Brain microvascular endothelial cell (primary cell): ENCODE measurements around the gene ELF5.

Source experiments
- DNase-seq: peaks from one replicate; pipeline ENCODE4 v3.0.0-alpha.2; 2020
- H3K27ac ChIP-seq: fragments of 250-450 bp; sonication (Bioruptor Pico); 2 replicates; pipeline ENCODE4 v1.5.1; 2020; ENCODE audit warnings: mild to moderate bottlenecking, moderate library complexity
- H3K27me3 ChIP-seq: fragments of 250-450 bp; sonication (Bioruptor Pico); replicated peaks from 2 replicates; pipeline ENCODE4 v1.5.1; 2020; ENCODE audit warnings: mild to moderate bottlenecking
- H3K36me3 ChIP-seq: fragments of 250-450 bp; sonication (Bioruptor Pico); replicated peaks from 2 replicates; pipeline ENCODE4 v1.5.1; 2020; ENCODE audit warnings: mild to moderate bottlenecking
- H3K4me3 ChIP-seq: 2 replicates; pipeline ENCODE4 v1.5.1; 2011; ENCODE audit warnings: low read depth, mild to moderate bottlenecking, control low read depth, low read length, moderate library complexity
- CTCF ChIP-seq: IDR thresholded peaks from 2 replicates; pipeline ENCODE4 v1.5.1; 2011; ENCODE audit warnings: low read depth, mild to moderate bottlenecking, moderate library complexity, low read length, control low read depth, inconsistent platforms; ENCODE audit errors: missing control alignments
- in situ Hi-C: cut with HindIII; loops from 2 replicates; pipeline ENCODE4 v1.10.0; 2017; ENCODE audit warnings: low sequenced_read_pairs, low pct_ligation_motif_present

The ELF5 gene

GRCh38 chr11:34519595-34520235 lies 6.1 kb upstream of the ELF5 start:
- TF ChIP-seq CTCF, result no peak
- no peak overlapping the region for H3K27ac ChIP-seq
- no peaks in the 10 kb centered on the region for H3K27me3 ChIP-seq
- H3K4me3 ChIP-seq, result no peak overlapping the region
- in situ Hi-C loops, result no loop called here
- H3K36me3 ChIP-seq, result no peaks in the 10 kb centered on the region
- no peak for DNase-seq

DNA sequence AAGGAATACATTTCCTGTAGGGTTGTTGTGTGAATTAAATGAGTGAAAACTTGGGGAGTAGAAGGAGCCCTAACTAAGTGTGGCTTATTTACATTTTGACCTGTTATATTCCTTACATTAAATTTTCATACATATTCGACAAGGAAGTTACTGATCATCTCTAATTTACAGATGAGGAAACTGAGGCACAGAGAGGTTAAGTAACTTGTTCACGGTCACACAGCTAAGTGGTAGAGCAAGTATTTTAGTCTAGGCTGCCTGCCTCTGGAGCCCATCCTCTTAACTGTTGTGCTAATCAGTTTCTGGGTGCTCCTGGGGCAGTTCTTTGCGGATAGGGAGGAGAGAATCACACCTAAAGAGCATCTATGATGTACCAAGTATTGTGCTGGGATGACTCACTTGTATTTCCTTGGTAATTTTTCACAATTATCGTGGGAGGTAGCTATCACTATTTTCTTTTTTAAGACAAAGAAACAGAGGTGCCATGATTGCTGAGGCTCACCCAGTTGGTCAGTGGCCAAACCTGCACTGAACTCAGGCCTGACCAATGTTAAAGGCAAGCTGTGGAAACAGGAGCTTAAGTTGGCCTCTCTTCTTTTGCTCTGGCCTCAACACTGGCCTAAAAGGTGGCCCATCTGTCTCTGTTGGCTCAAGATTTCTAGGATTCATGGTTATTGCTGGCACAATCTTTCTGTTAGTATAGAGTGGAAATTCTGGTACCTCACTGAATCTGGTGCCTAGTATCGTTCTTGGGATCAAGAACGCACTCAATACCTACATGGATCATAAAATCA lies 2.9 kb upstream of the ELF5 start:
- no peak for DNase-seq
- no peak for TF ChIP-seq CTCF

DNA sequence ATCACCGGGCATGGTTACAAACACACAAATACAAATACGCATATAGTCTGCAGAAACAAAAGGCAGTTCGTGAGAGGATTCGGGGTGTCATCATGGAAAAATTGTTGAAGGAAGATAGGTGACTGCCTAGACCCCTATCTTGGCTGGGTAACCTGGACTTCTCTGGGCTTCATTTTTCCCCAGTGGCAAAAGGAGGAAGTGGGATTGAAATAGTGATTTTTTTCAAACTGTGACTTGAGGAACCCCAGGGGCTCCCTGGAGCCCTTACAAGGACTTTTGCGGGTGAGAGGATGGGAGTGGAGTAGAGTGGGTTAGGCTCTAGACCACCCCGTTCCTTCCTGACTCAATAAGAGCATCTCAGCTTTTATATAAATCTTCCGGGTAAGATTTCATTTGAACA lies 1.0 kb upstream of the ELF5 start:
- DNase-seq, result no peak
- no peak overlapping the region for H3K4me3 ChIP-seq
- no peak overlapping the region for H3K27ac ChIP-seq
- in situ Hi-C loops, result no loop called here
- no peaks in the 10 kb centered on the region for H3K36me3 ChIP-seq
- no peaks in the 10 kb centered on the region for H3K27me3 ChIP-seq
- peak; percentile 34 for TF ChIP-seq CTCF

More for the DNA sequence above, 2.9 kb upstream of the ELF5 start:
- Histone ChIP-seq H3K4me3 (no peak overlapping the region), H3K27me3 (no peaks in the 10 kb centered on the region), H3K27ac (no peak overlapping the region), H3K36me3 (no peaks in the 10 kb centered on the region)
- in situ Hi-C loops, result no loop called here

- Histone ChIP-seq H3K4me3 (no peak overlapping the region), H3K36me3 (no peaks in the 10 kb centered on the region), H3K27ac (no peak overlapping the region), H3K27me3 (no peaks in the 10 kb centered on the region)
- peak; percentile 58 for DNase-seq
- in situ Hi-C loops, result no loop called here
- peak; percentile 98 for TF ChIP-seq CTCF
Measured at GRCh38 chr11:34512840-34513681, 533 bp downstream of the ELF5 start.

- in situ Hi-C loops, result no loop called here
- H3K27ac ChIP-seq, result no peak overlapping the region
- H3K4me3 ChIP-seq, result no peak overlapping the region
- no peaks in the 10 kb centered on the region for H3K36me3 ChIP-seq
- DNase-seq, result no peak
- TF ChIP-seq CTCF, result no peak
- H3K27me3 ChIP-seq, result no peaks in the 10 kb centered on the region
Measured at GRCh38 chr11:34510673-34511072, 2.9 kb downstream of the ELF5 start.
